ENCODE results near the gene SYNGAP1. TPM values are rescaled to one million over a fixed set of nuclear protein-coding genes. Genes with fewer than 3 reads are reported as not detected.

SYNGAP1 gene
- 66.9 and 126 TPM in 2 replicates for total RNA-seq (2011; cell fraction: chromatin; rRNA removed; ENCODE audit: low replicate concordance)
- total RNA-seq (2011; cell fraction: nucleolus; rRNA removed): 33.0 and 37.9 TPM in 2 replicates
- total RNA-seq (2011; cell fraction: nucleoplasm; rRNA removed): 43.4 and 59.2 TPM in 2 replicates
- total RNA-seq (2014; rRNA removed) (2.5 and 2.9 TPM in 2 replicates), total RNA-seq (2014; rRNA removed; fragmentation: Illumina TruSeq; extraction: Trizol) (1.9 and 2.6 TPM in 2 replicates), total RNA-seq (2015; rRNA removed; fragmentation: Illumina TruSeq; extraction: Trizol) (3.2 and 3.8 TPM in 2 replicates), total RNA-seq (2021) (15.2 and 22.8 TPM in 2 replicates), polyA plus RNA-seq (2011; rRNA removed) (4.4 and 8.2 TPM in 2 replicates), polyA plus RNA-seq (2014; fragmentation: Illumina TruSeq; extraction: Trizol) (13.9 and 14.2 TPM in 2 replicates), polyA plus RNA-seq (2014; fragmentation: Nextera tagmentation; extraction: Ambion mirVana) (under 1 TPM; 0.01 to 0.06 TPM), polyA plus RNA-seq (2014; rRNA removed) (14.2 and 14.6 TPM in 2 replicates), polyA minus RNA-seq (2011; rRNA and poly(A)+ RNA removed) (4.1 and 4.2 TPM in 2 replicates), Bru-seq, nascent RNA (percentile 60 among the genes with signal in this experiment), BruChase-seq, experiment 1, labeled RNA remaining after a 2-hour chase (percentile 58 among the genes with signal in this experiment), BruChase-seq, experiment 2, labeled RNA remaining after a 6-hour chase (percentile 66 among the genes with signal in this experiment)
- polyA plus RNA-seq (2011; cell fraction: cytosol; rRNA removed): 2.7 and 2.8 TPM in 2 replicates
- polyA plus RNA-seq (2011; cell fraction: nucleus; rRNA removed): 51.0 and 114 TPM in 2 replicates
- polyA plus RNA-seq (2012): 15.7 and 22.6 TPM in 2 replicates
- 3.9 and 4.4 TPM in 2 replicates for polyA minus RNA-seq (2011; cell fraction: cytosol; rRNA and poly(A)+ RNA removed)
- polyA minus RNA-seq (2011; cell fraction: nucleus; rRNA and poly(A)+ RNA removed): 10.8 and 12.3 TPM in 2 replicates
- long read RNA-seq, experiment 1, partial matches to known transcripts: 0 of 2 reads
- long read RNA-seq, experiment 1, other reads (novel, unspliced or antisense): 2 of 2 reads
- long read RNA-seq, experiment 2, partial matches to known transcripts: 0 of 3 reads
- long read RNA-seq, experiment 2, other reads (novel, unspliced or antisense): 3 of 3 reads
- long read RNA-seq, experiment 3: 0 reads

DNA sequence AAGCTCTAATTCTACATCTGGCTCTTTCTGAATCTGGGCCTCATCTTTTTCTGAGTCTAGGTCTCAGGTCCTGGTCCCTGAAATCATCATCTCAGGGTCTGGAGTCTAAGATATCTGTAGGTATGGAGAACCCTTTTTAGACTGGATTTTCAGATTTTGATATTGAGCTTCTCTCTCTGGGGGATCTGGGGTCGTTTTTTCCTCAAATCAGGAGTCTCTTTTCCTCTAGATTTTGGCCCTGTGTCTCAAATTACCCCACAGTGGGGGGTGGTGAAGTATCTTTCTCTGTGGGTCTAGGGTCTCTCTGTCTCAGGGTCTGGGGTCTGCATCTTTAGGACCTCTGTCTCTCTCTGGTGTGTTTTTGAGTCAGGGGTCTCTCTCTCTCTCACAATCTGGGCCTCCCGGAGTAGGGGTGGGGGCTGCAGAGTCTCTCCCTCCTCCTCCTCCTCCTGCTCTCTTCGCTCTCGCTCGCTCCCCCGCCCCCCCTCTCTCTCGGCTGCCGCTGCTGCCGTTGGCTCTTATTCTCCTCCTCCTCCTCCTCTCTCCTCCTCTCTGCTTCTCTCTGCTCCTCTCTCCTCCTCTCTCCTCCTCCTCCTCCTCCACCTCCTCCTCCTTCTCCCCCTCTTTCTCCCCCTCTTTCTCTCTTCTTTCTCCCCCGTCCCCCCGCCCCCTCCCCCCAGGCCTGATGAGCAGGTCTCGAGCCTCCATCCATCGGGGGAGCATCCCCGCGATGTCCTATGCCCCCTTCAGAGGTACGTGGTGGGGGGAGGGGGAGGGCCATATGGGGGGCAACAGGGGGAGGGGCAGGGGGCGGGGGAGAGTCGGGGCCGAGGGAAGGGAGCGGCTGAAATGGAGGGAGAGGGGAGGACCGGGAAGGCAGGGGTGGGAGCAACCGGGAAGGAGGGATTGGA lies at the start of gene SYNGAP1:
TSS of gene SYNGAP1 (plus strand) at position 486 of the 911 bp plus-strand sequence. CDS start at position 686, 200 bp downstream.
- Histone ChIP-seq H4K20me1 (replicated peaks; ENCODE audit: control insufficient read depth, insufficient read depth, low read length) (peaks cover 5% of the 10 kb centered on the region; the same call in 1 of the 2 replicates), H3K4me3 (peak within 1 kb of the TSS; percentile 17; the same call in 1 of the 2 replicates), H3K27ac (ENCODE audit: extremely low read depth, low read depth, low read length) (peak within 1 kb of the TSS; percentile 95), H3K4me2 (ENCODE audit: insufficient read depth, low read length) (peak within 1 kb of the TSS; percentile 91), H3K27me3 (ENCODE audit: control insufficient read depth in 2 of 2, insufficient read depth in 2 of 2, low read length in 2 of 2) (no peaks in the 10 kb centered on the region), H3K9me3 (replicated peaks; ENCODE audit: control insufficient read depth, insufficient read depth, low read depth, low read length) (no peaks in the 10 kb centered on the region), H2AFZ (ENCODE audit: low read depth, low read length) (peak within 1 kb of the TSS; percentile 81), H3K9me1 (ENCODE audit: control insufficient read depth, insufficient read depth, low read length) (no peaks in the 10 kb centered on the region), H3K79me2 (ENCODE audit: control insufficient read depth, insufficient read depth, low read length) (peaks cover 37% of the 10 kb centered on the region), H3K9ac (ENCODE audit: insufficient read depth in 1 of 2, low read depth in 2 of 2, low read length in 2 of 2) (peak within 1 kb of the TSS; percentile 80 to 82; a peak in 3 of 4 replicates), H3K36me3 (ENCODE audit: control insufficient read depth, insufficient read depth, low read length) (peaks cover 22% of the 10 kb centered on the region; the same call in 2 of the 3 replicates), H3K4me1 (replicated peaks in 1 of 2; ENCODE audit: control insufficient read depth in 2 of 2, insufficient read depth in 2 of 2, low read length in 2 of 2) (peaks cover 49 to 52% of the 10 kb centered on the region in 2 experiments)
- ChIA-PET POLR2A (interaction anchor here (0.6 to 1.7 kb wide), 7 partner anchors 28 to 595 kb away, joined by 3 to 10 read pairs (median 3); partner anchors contain the start of genes KIFC1, ZBTB22 and ZBTB9), CTCF (ENCODE audit: low intra/inter-chr PET ratio) (interaction anchor here (0.6 kb wide), 1 partner anchor 10 kb away, joined by 3 read pairs; no protein-coding TSS in a partner anchor)
- ATAC-seq (no peak), DNase-seq (ENCODE audit: extremely low read depth in 1 of 4, low spot score in 3 of 4) (peak in 1 of 4 experiments; percentile 73), FAIRE-seq (no peak)
- no TSS peak for BruUV-seq (replicated peaks)
- WGBS (ENCODE audit: insufficient coverage, low coverage, missing lambda C conversion rate): 6% methylated on average over 3 of the region's 22 CpGs
- intact Hi-C loops (cut with micrococcal nuclease) (loop anchor here (2.0 to 10.0 kb wide), 5 partner anchors 29 to 295 kb away; partner anchors contain the start of genes B3GALT4, HSD17B8 and KIFC1), in situ Hi-C loops (cut with MboI) (no loop called here)
- TF ChIP-seq C11orf30 (IDR thresholded peaks at IDR 0.05; ENCODE audit: low read depth): no peak
- no peak for TF ChIP-seq PHF20 (IDR thresholded peaks at IDR 0.05; ENCODE audit: partially characterized antibody)
- TF ChIP-seq ZNF133 (CRISPR knock-in tag; IDR thresholded peaks at IDR 0.05): no peak
- TF ChIP-seq HNRNPH1 (optimal IDR thresholded peaks at IDR 0.05; ENCODE audit: low read depth, low read length): no peak
- TF ChIP-seq CSDE1 (IDR thresholded peaks at IDR 0.05): no peak
- peak; percentile 84 for TF ChIP-seq ZNF263 (CRISPR knock-in tag; IDR thresholded peaks at IDR 0.05; ENCODE audit: borderline replicate concordance)
- TF ChIP-seq EGR1 (conservative IDR thresholded peaks at IDR 0.05): peak; percentile 52; the same call in 1 of the 2 replicates
- no peak for TF ChIP-seq ZNF311 (CRISPR knock-in tag; IDR thresholded peaks at IDR 0.05)
- TF ChIP-seq GATA2 (CRISPR knock-in tag; IDR thresholded peaks at IDR 0.05): no peak
- no peak for TF ChIP-seq MED1 (CRISPR knock-in tag; IDR thresholded peaks at IDR 0.05; ENCODE audit: borderline replicate concordance)
- TF ChIP-seq ZNF699 (CRISPR knock-in tag; IDR thresholded peaks at IDR 0.05; ENCODE audit: insufficient replicate concordance): no peak
- peak; percentile 17 for TF ChIP-seq NEUROD1 (IDR thresholded peaks at IDR 0.05; ENCODE audit: borderline replicate concordance, low read depth, low read length, partially characterized antibody)
- 0 out of 2 replicates have a peak, but pooled peaks have one; percentile 16 for TF ChIP-seq NR4A1 (CRISPR knock-in tag; IDR thresholded peaks at IDR 0.05)
- TF ChIP-seq NR4A1 (tag; IDR thresholded peaks at IDR 0.05): no peak
- TF ChIP-seq ZBTB8A (IDR thresholded peaks at IDR 0.05; ENCODE audit: partially characterized antibody): no peak
- no peak for TF ChIP-seq ESRRA (IDR thresholded peaks at IDR 0.05; ENCODE audit: borderline replicate concordance, low read depth)
- TF ChIP-seq ILK (tag; IDR thresholded peaks at IDR 0.05; ENCODE audit: borderline replicate concordance, low read depth): no peak
- TF ChIP-seq RBM14 (IDR thresholded peaks at IDR 0.05; ENCODE audit: borderline replicate concordance, insufficient read depth, low read depth, low read length): no peak
